Neural cell (in vitro differentiated cells): ENCODE measurements around the gene HLA-A. TPM values are rescaled to one million over a fixed set of nuclear protein-coding genes. Genes with fewer than 3 reads are reported as not detected.

Experiments used
- H2AFZ ChIP-seq: fragments of 200-600, 300-800 bp; sonication (generic), shearing (Covaris generic); 2 replicates; pipeline ENCODE4 v1.6.0; 2014; ENCODE audit warnings: low read depth, mild to moderate bottlenecking, antibody characterized with exemption, low read length, moderate library complexity
- H3F3A ChIP-seq: fragments of 200-600 bp; shearing (Covaris generic); 2 replicates; pipeline ENCODE4 v1.6.1; 2016; ENCODE audit warnings: mild to moderate bottlenecking, moderate library complexity, mixed read lengths, antibody characterized with exemption, low read length; ENCODE audit not compliant: insufficient read depth, poor library complexity, severe bottlenecking
- H3K27ac ChIP-seq: fragments of 200-600, 300-800 bp; sonication (generic), shearing (Covaris generic); 2 replicates; pipeline ENCODE4 v1.5.1; 2014; ENCODE audit warnings: mild to moderate bottlenecking, low read length, moderate library complexity
- H3K27me3 ChIP-seq: fragments of 300-800, 200-600 bp; sonication (generic), shearing (Covaris generic); 2 replicates; pipeline ENCODE4 v1.6.0; 2014; ENCODE audit warnings: mild to moderate bottlenecking, low read depth, low read length, moderate library complexity; ENCODE audit not compliant: insufficient read depth
- H3K36me3 ChIP-seq: fragments of 300-800, 200-600 bp; sonication (generic), shearing (Covaris generic); 2 replicates; pipeline ENCODE4 v1.5.1; 2014; ENCODE audit warnings: mild to moderate bottlenecking, antibody characterized with exemption, low read length, moderate library complexity; ENCODE audit not compliant: insufficient read depth
- H3K4me2 ChIP-seq: fragments of 300-800, 200-600 bp; sonication (generic), shearing (Covaris generic); 2 replicates; pipeline ENCODE4 v1.6.0; 2014; ENCODE audit warnings: mild to moderate bottlenecking, low read length
- H3K4me3 ChIP-seq: fragments of 300-800, 200-600 bp; sonication (generic), shearing (Covaris generic); 2 replicates; pipeline ENCODE4 v1.5.1; 2014; ENCODE audit warnings: mild to moderate bottlenecking, low read length, moderate library complexity
- H3K79me2 ChIP-seq: fragments of 200-600 bp; shearing (Covaris generic); replicated peaks from 2 replicates; pipeline ENCODE4 v1.6.0; 2014; ENCODE audit warnings: mild to moderate bottlenecking, low read length, moderate library complexity; ENCODE audit not compliant: insufficient read depth
- H3K9ac ChIP-seq: fragments of 300-800, 200-600 bp; sonication (generic), shearing (Covaris generic); 2 replicates; pipeline ENCODE4 v1.6.1; 2016; ENCODE audit warnings: mild to moderate bottlenecking, low read length, mixed read lengths
- H3K9me2 ChIP-seq: fragments of 200-600 bp; shearing (Covaris generic); 2 replicates; pipeline ENCODE4 v1.6.1; 2016; ENCODE audit warnings: mild to moderate bottlenecking, low read length, mixed read lengths; ENCODE audit not compliant: insufficient read depth
- H3K9me3 ChIP-seq: fragments of 200-600, 300-800 bp; sonication (generic), shearing (Covaris generic); 2 replicates; pipeline ENCODE4 v1.6.1; 2016; ENCODE audit warnings: mild to moderate bottlenecking, mixed run types, low read length, moderate library complexity, mixed read lengths
- H4K20me1 ChIP-seq: fragments of 200-600 bp; shearing (Covaris generic); 2 replicates; pipeline ENCODE4 v1.6.1; 2016; ENCODE audit warnings: mild to moderate bottlenecking, mixed run types; ENCODE audit not compliant: insufficient read depth
- EP300 ChIP-seq: fragments of 450-650 bp; conservative IDR thresholded peaks from 2 replicates; pipeline ENCODE4 v1.6.1; 2014; ENCODE audit warnings: antibody characterized with exemption, mild to moderate bottlenecking, moderate library complexity; ENCODE audit not compliant: poor library complexity, severe bottlenecking
- EZH2 ChIP-seq: fragments of 200-600, 300-800 bp; shearing (Covaris generic), sonication (generic); IDR thresholded peaks from 2 replicates; pipeline ENCODE4 v1.6.1; 2014; ENCODE audit warnings: antibody characterized with exemption, low read length, borderline replicate concordance, mild to moderate bottlenecking; ENCODE audit not compliant: insufficient read depth, poor library complexity, severe bottlenecking
- MXI1 ChIP-seq: fragments of 450-650 bp; conservative IDR thresholded peaks from 2 replicates; pipeline ENCODE4 v1.6.1; 2014; ENCODE audit warnings: antibody characterized with exemption, mild to moderate bottlenecking; ENCODE audit not compliant: poor library complexity, severe bottlenecking
- POLR2AphosphoS5 ChIP-seq: IDR thresholded peaks from 2 replicates; pipeline ENCODE4 v1.6.1; 2012
- RAD21 ChIP-seq: fragments of 450-650 bp; conservative IDR thresholded peaks from 2 replicates; pipeline ENCODE4 v1.6.1; 2014; ENCODE audit warnings: antibody characterized with exemption, mild to moderate bottlenecking, moderate library complexity
- SMC3 ChIP-seq: fragments of 450-650 bp; conservative IDR thresholded peaks from 2 replicates; pipeline ENCODE4 v1.6.1; 2014; ENCODE audit warnings: antibody characterized with exemption, mild to moderate bottlenecking, moderate library complexity; ENCODE audit not compliant: poor library complexity
- TAF1 ChIP-seq: IDR thresholded peaks from 2 replicates; pipeline ENCODE4 v1.6.1; 2012; ENCODE audit warnings: low read depth
- polyA plus RNA-seq: library from polyadenylated mRNA; depleted of rRNA; stranded (reverse); fragments of >200 nt; gene quantifications from 2 replicates; pipeline ENCODE4 v1.2.3, GENCODE V29; 2014
- TF ChIP-seq, protein P1 (sequence below): fragments of 450-650 bp; IDR thresholded peaks from 2 replicates; pipeline ENCODE4 v1.5.1; 2014; ENCODE audit warnings: antibody characterized with exemption, mild to moderate bottlenecking, moderate library complexity; ENCODE audit not compliant: poor library complexity, severe bottlenecking
- TF ChIP-seq, protein P2 (sequence below): IDR thresholded peaks from 2 replicates; pipeline ENCODE4 v1.6.1; 2012; ENCODE audit warnings: borderline replicate concordance

The HLA-A gene
- polyA plus RNA-seq, 1 donor from 2014 or later = 47.6 TPM

- Histone ChIP-seq H3F3A (no peaks in the 10 kb centered on the region), H3K9me3 (no peaks in the 10 kb centered on the region), H4K20me1 (no peaks in the 10 kb centered on the region), H3K9me2 (no peaks in the 10 kb centered on the region), H3K79me2 (no peaks in the 10 kb centered on the region), H3K27me3 (no peaks in the 10 kb centered on the region), H3K36me3 (no peaks in the 10 kb centered on the region), H3K4me3 (no peak overlapping the region), H3K9ac (no peak overlapping the region), H2AFZ (no peak overlapping the region), H3K4me2 (no peak overlapping the region), H3K27ac (no peak overlapping the region)
- TF ChIP-seq, protein P1, sequence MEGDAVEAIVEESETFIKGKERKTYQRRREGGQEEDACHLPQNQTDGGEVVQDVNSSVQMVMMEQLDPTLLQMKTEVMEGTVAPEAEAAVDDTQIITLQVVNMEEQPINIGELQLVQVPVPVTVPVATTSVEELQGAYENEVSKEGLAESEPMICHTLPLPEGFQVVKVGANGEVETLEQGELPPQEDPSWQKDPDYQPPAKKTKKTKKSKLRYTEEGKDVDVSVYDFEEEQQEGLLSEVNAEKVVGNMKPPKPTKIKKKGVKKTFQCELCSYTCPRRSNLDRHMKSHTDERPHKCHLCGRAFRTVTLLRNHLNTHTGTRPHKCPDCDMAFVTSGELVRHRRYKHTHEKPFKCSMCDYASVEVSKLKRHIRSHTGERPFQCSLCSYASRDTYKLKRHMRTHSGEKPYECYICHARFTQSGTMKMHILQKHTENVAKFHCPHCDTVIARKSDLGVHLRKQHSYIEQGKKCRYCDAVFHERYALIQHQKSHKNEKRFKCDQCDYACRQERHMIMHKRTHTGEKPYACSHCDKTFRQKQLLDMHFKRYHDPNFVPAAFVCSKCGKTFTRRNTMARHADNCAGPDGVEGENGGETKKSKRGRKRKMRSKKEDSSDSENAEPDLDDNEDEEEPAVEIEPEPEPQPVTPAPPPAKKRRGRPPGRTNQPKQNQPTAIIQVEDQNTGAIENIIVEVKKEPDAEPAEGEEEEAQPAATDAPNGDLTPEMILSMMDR = no peak
- TF ChIP-seq MXI1 (no peak), EP300 (no peak), TAF1 (no peak), RAD21 (no peak), POLR2AphosphoS5 (no peak), SMC3 (no peak), EZH2 (no peak)
- TF ChIP-seq, protein P2, sequence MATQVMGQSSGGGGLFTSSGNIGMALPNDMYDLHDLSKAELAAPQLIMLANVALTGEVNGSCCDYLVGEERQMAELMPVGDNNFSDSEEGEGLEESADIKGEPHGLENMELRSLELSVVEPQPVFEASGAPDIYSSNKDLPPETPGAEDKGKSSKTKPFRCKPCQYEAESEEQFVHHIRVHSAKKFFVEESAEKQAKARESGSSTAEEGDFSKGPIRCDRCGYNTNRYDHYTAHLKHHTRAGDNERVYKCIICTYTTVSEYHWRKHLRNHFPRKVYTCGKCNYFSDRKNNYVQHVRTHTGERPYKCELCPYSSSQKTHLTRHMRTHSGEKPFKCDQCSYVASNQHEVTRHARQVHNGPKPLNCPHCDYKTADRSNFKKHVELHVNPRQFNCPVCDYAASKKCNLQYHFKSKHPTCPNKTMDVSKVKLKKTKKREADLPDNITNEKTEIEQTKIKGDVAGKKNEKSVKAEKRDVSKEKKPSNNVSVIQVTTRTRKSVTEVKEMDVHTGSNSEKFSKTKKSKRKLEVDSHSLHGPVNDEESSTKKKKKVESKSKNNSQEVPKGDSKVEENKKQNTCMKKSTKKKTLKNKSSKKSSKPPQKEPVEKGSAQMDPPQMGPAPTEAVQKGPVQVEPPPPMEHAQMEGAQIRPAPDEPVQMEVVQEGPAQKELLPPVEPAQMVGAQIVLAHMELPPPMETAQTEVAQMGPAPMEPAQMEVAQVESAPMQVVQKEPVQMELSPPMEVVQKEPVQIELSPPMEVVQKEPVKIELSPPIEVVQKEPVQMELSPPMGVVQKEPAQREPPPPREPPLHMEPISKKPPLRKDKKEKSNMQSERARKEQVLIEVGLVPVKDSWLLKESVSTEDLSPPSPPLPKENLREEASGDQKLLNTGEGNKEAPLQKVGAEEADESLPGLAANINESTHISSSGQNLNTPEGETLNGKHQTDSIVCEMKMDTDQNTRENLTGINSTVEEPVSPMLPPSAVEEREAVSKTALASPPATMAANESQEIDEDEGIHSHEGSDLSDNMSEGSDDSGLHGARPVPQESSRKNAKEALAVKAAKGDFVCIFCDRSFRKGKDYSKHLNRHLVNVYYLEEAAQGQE = no peak
These were observed 41.9 kb downstream of the HLA-A start for GRCh38 chr6:29984232-29984631.

GRCh38 chr6:29984992-29985391 is 42.7 kb downstream of the HLA-A start:
- Histone ChIP-seq H4K20me1 (no peaks in the 10 kb centered on the region), H3K9me2 (no peaks in the 10 kb centered on the region), H3K9ac (no peak overlapping the region), H3K79me2 (no peaks in the 10 kb centered on the region), H3K4me2 (no peak overlapping the region), H3K36me3 (no peaks in the 10 kb centered on the region), H3K27me3 (no peaks in the 10 kb centered on the region), H3K4me3 (no peak overlapping the region), H2AFZ (no peak overlapping the region), H3K27ac (no peak overlapping the region), H3K9me3 (no peaks in the 10 kb centered on the region), H3F3A (no peaks in the 10 kb centered on the region)
- no peak for TF ChIP-seq SMC3
- no peak for TF ChIP-seq EP300
- TF ChIP-seq, protein P2 = no peak
- TF ChIP-seq EZH2 = no peak
- no peak for TF ChIP-seq MXI1
- TF ChIP-seq POLR2AphosphoS5 = no peak
- TF ChIP-seq RAD21 = no peak
- no peak for TF ChIP-seq TAF1
- TF ChIP-seq, protein P1 = no peak
